Mesenchymal stem cell (in vitro differentiated cells and primary cell): Measurements from ENCODE around the gene RALGPS1.

Source experiments
- DNase-seq: peaks from one replicate; pipeline ENCODE4 v3.0.0-alpha.2; 2013
- H2AFZ ChIP-seq: one replicate; pipeline ENCODE4 v1.6.1; 2013; ENCODE audit warnings: low read depth, mild to moderate bottlenecking, control low read depth, inconsistent platforms, low read length, moderate library complexity
- H2AK5ac ChIP-seq: 2 replicates; pipeline ENCODE4 v1.6.1; 2013; ENCODE audit warnings: low read length, moderate library complexity, mild to moderate bottlenecking, inconsistent platforms; ENCODE audit not compliant: severe bottlenecking
- H2BK120ac ChIP-seq: one replicate; pipeline ENCODE4 v1.6.1; 2013; ENCODE audit warnings: low read depth, mild to moderate bottlenecking, inconsistent platforms, low read length, moderate library complexity
- H2BK12ac ChIP-seq, 2 experiments: one replicate each; pipeline ENCODE4 v1.6.1; 2013; ENCODE audit warnings: inconsistent platforms in 2 of 2, low read length in 2 of 2, mild to moderate bottlenecking in 2 of 2, moderate library complexity in 2 of 2, control low read depth in 1 of 2
- H2BK15ac ChIP-seq: one replicate; pipeline ENCODE4 v1.6.1; 2013; ENCODE audit warnings: mild to moderate bottlenecking, low read depth, inconsistent platforms; ENCODE audit not compliant: poor library complexity, severe bottlenecking
- H2BK5ac ChIP-seq: 2 replicates; pipeline ENCODE4 v1.6.1; 2013; ENCODE audit warnings: low read depth, mild to moderate bottlenecking, low read length, control low read depth, inconsistent platforms; ENCODE audit not compliant: poor library complexity, severe bottlenecking
- H3K14ac ChIP-seq, 2 experiments: one replicate each; pipeline ENCODE4 v1.6.1; 2013; ENCODE audit warnings: inconsistent platforms in 2 of 2, low read length in 2 of 2, control low read depth in 1 of 2, mild to moderate bottlenecking in 1 of 2, moderate library complexity in 1 of 2
- H3K18ac ChIP-seq, 2 experiments: one replicate each; pipeline ENCODE4 v1.6.1; 2013; ENCODE audit warnings: inconsistent platforms in 2 of 2, low read length in 2 of 2, control low read depth in 1 of 2, low read depth in 1 of 2, mild to moderate bottlenecking in 1 of 2
- H3K23ac ChIP-seq, 2 experiments: one replicate each; pipeline ENCODE4 v1.6.1; 2013; ENCODE audit warnings: inconsistent platforms in 2 of 2, low read length in 2 of 2, mild to moderate bottlenecking in 2 of 2, moderate library complexity in 2 of 2, control low read depth in 1 of 2
- H3K27ac ChIP-seq: 2 replicates; pipeline ENCODE4 v1.5.1; 2013; ENCODE audit warnings: mild to moderate bottlenecking, moderate library complexity, low read length, control low read depth, inconsistent platforms; ENCODE audit not compliant: poor library complexity, severe bottlenecking
- H3K27me3 ChIP-seq, 2 experiments: 2 replicates each; pipeline versions ENCODE4 v1.6.1 to v1.7.0; 2013; ENCODE audit warnings: low read length in 2 of 2, mild to moderate bottlenecking in 2 of 2, moderate library complexity in 2 of 2, control low read depth in 1 of 2, inconsistent platforms in 1 of 2; ENCODE audit not compliant: control insufficient read depth in 1 of 2, insufficient read depth in 1 of 2
- H3K36me3 ChIP-seq, 2 experiments: 2 replicates each; pipeline versions ENCODE4 v1.6.1 to v1.7.0; 2013; ENCODE audit warnings: low read length in 2 of 2, control low read depth in 1 of 2, inconsistent platforms in 1 of 2, low read depth in 1 of 2, mild to moderate bottlenecking in 1 of 2; ENCODE audit not compliant: insufficient read depth in 2 of 2, control insufficient read depth in 1 of 2
- H3K4ac ChIP-seq, 2 experiments: one replicate each; pipeline ENCODE4 v1.6.1; 2013; ENCODE audit warnings: inconsistent platforms in 2 of 2, low read length in 2 of 2, mild to moderate bottlenecking in 2 of 2, moderate library complexity in 2 of 2, control low read depth in 1 of 2, low read depth in 1 of 2
- H3K4me1 ChIP-seq: 2 replicates; pipeline ENCODE4 v1.6.1; 2013; ENCODE audit warnings: low read depth, low read length, control low read depth; ENCODE audit not compliant: control insufficient read depth, insufficient read depth
- H3K4me2 ChIP-seq: 2 replicates; pipeline ENCODE4 v1.6.1; 2013; ENCODE audit warnings: low read length, mild to moderate bottlenecking, inconsistent platforms; ENCODE audit not compliant: poor library complexity, severe bottlenecking
- H3K4me3 ChIP-seq, 2 experiments: 2 replicates each; pipeline versions ENCODE4 v1.5.1 to v1.7.0; 2013; ENCODE audit warnings: low read length in 2 of 2, mild to moderate bottlenecking in 2 of 2, control low read depth in 1 of 2, low read depth in 1 of 2; ENCODE audit not compliant: insufficient read depth in 1 of 2
- H3K79me1 ChIP-seq: replicated peaks from 2 replicates; pipeline ENCODE4 v1.6.1; 2013; ENCODE audit warnings: mild to moderate bottlenecking, control low read depth, low read length, inconsistent platforms; ENCODE audit not compliant: poor library complexity, severe bottlenecking
- H3K9ac ChIP-seq: 2 replicates; pipeline ENCODE4 v1.7.0; 2013; ENCODE audit warnings: mild to moderate bottlenecking, low read length, moderate library complexity
- H3K9me3 ChIP-seq: 2 replicates; pipeline ENCODE4 v1.7.0; 2013; ENCODE audit warnings: mild to moderate bottlenecking, low read length; ENCODE audit not compliant: control insufficient read depth
- H4K8ac ChIP-seq: one replicate; pipeline ENCODE4 v1.6.1; 2013; ENCODE audit warnings: inconsistent platforms, mild to moderate bottlenecking, low read length, moderate library complexity
- H4K91ac ChIP-seq: one replicate; pipeline ENCODE4 v1.6.1; 2013; ENCODE audit warnings: mild to moderate bottlenecking, low read length, inconsistent platforms
- WGBS: methylation state at CpG from one replicate; pipeline ENCODE4 v1.1.7; 2013; ENCODE audit warnings: mixed read lengths; 5-methylcytosine and 5-hydroxymethylcytosine counted together

RALGPS1 gene

GRCh38 chr9:127102788-127103187 lies 188.2 kb downstream of the RALGPS1 start:
- Histone ChIP-seq H3K4me3 (no peak overlapping the region), H2BK12ac (no peak overlapping the region), H2BK120ac (no peak overlapping the region), H4K8ac (no peak overlapping the region), H2BK5ac (no peak overlapping the region), H4K91ac (no peak overlapping the region), H3K36me3 (peaks cover 3 to 100% of the 10 kb centered on the region in 2 experiments), H2BK15ac (no peak overlapping the region), H2AK5ac (no peak overlapping the region), H3K4me2 (no peak overlapping the region), H3K27me3 (peaks cover 0 to 10% of the 10 kb centered on the region in 2 experiments), H3K4ac (no peak overlapping the region), H3K4me1 (peaks cover 2% of the 10 kb centered on the region), H3K9me3 (no peaks in the 10 kb centered on the region), H2AFZ (no peak overlapping the region), H3K27ac (no peak overlapping the region), H3K14ac (no peak overlapping the region), H3K9ac (no peak overlapping the region), H3K23ac (no peak overlapping the region), H3K18ac (no peak overlapping the region), H3K79me1 (no peaks in the 10 kb centered on the region)
- WGBS, result 90% methylated on average over 2 of the region's 2 CpGs
- no peak for DNase-seq

DNA sequence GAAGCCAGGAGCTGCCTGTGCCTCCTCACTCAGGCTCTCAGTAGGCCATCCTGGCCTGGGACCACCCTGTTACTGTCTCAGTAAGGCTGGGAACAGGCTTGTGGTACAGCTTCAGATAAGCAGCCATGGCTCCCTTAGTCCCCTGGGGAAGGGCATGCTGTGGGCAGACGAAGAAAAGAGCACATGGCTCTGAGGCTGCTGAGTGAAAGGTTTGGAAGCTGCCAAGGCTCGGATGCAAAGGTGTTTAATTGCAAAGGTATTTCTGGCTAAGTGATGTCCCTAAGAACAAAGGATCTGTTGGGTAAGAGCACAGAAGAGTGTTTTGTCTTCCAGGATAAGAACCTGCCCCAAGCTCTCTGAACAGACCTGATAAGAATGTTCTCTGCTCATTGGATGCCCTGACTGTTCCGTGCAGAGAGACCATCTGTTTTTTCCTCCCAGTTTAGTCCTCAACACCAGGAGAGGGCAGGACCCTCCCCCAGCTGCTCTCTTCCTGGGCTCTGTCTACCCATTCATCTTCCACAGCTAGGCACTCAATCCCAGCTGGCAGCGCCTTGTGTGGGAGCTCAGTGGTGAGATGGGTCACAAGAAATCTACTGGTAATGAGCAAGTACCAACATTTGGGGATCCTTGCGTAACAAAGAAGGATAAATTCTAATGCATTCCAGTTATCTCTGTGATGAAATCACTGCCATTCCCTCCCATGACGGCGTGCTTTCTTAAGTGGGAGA lies 190.2 kb downstream of the RALGPS1 start:
- H3K9ac ChIP-seq, result no peak overlapping the region
- WGBS, result 89% methylated on average over 7 of the region's 7 CpGs
- peaks cover 4 to 98% of the 10 kb centered on the region in 2 experiments for H3K36me3 ChIP-seq
- H3K27ac ChIP-seq, result no peak overlapping the region
- H2BK15ac ChIP-seq, result no peak overlapping the region
- H4K91ac ChIP-seq, result no peak overlapping the region
- H2BK120ac ChIP-seq, result no peak overlapping the region
- no peak overlapping the region for H3K4me2 ChIP-seq
- no peaks in the 10 kb centered on the region for H3K9me3 ChIP-seq
- H2BK5ac ChIP-seq, result no peak overlapping the region
- H3K27me3 ChIP-seq, result peaks cover 0 to 9% of the 10 kb centered on the region in 2 experiments
- H2BK12ac ChIP-seq, result no peak overlapping the region
- H2AFZ ChIP-seq, result no peak overlapping the region
- no peak overlapping the region for H3K4me3 ChIP-seq
- H3K18ac ChIP-seq, result no peak overlapping the region
- no peak overlapping the region for H4K8ac ChIP-seq
- no peak overlapping the region for H3K4ac ChIP-seq
- H3K23ac ChIP-seq, result no peak overlapping the region
- H3K79me1 ChIP-seq, result no peaks in the 10 kb centered on the region
- DNase-seq, result no peak
- H2AK5ac ChIP-seq, result no peak overlapping the region
- H3K4me1 ChIP-seq, result peaks cover 2% of the 10 kb centered on the region
- H3K14ac ChIP-seq, result no peak overlapping the region

DNA sequence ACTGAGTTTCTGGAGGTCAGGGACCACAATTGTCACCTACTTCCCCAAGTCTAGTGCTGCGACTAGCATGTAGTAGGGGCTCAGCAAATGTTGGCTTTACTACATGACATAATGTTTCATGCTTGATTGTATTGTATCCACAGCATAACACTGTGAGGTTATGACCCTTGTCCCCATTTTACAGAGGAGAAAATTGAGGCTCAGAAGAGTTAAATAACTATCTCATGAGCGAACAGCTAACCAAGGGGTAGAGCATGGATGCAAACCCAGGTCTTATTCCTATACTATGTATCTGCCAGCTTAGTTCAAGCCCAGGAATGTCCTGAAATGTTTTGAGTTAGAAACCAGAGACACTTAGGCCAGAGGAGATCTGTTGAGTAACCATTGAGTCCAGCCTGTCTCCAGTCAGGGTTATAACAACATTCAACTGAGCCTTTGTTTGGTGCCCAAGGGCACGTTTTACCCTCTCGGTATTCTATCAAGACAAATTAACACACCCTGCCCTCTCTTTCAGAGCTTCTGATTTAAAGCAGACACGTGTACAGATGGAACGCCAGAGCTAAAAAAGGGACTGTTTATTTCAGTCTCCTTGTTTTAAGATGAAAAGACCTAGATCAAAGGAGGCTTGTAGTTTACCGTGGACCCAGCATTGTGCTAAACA lies 191.4 kb downstream of the RALGPS1 start:
- Histone ChIP-seq H2BK12ac (no peak overlapping the region), H3K23ac (no peak overlapping the region), H2BK120ac (no peak overlapping the region), H3K27ac (no peak overlapping the region), H3K4me1 (peaks cover 2% of the 10 kb centered on the region), H3K36me3 (peaks cover 4 to 88% of the 10 kb centered on the region in 2 experiments), H4K91ac (no peak overlapping the region), H2BK5ac (no peak overlapping the region), H3K79me1 (no peaks in the 10 kb centered on the region), H3K27me3 (peaks cover 0 to 11% of the 10 kb centered on the region in 2 experiments), H3K4me3 (no peak overlapping the region), H2BK15ac (no peak overlapping the region), H3K4me2 (no peak overlapping the region), H2AK5ac (no peak overlapping the region), H4K8ac (no peak overlapping the region), H3K9me3 (no peaks in the 10 kb centered on the region), H3K9ac (no peak overlapping the region), H3K4ac (no peak overlapping the region), H3K18ac (no peak overlapping the region), H3K14ac (no peak overlapping the region), H2AFZ (no peak overlapping the region)
- DNase-seq, result no peak
- 80% methylated on average over 6 of the region's 7 CpGs for WGBS

GRCh38 chr9:127106466-127106855 lies 191.9 kb downstream of the RALGPS1 start:
- no peak overlapping the region for H3K4me3 ChIP-seq
- no peak for DNase-seq
- no peak overlapping the region for H3K14ac ChIP-seq
- H3K4me1 ChIP-seq, result peaks cover 2% of the 10 kb centered on the region
- WGBS, result 87% methylated on average over 4 of the region's 4 CpGs
- no peaks in the 10 kb centered on the region for H3K79me1 ChIP-seq
- no peak overlapping the region for H3K4ac ChIP-seq
- H4K91ac ChIP-seq, result no peak overlapping the region
- H2AK5ac ChIP-seq, result no peak overlapping the region
- peaks cover 0 to 7% of the 10 kb centered on the region in 2 experiments for H3K27me3 ChIP-seq
- no peak overlapping the region for H2BK5ac ChIP-seq
- H2BK12ac ChIP-seq, result no peak overlapping the region
- no peak overlapping the region for H3K9ac ChIP-seq
- no peak overlapping the region for H3K23ac ChIP-seq
- H3K9me3 ChIP-seq, result no peaks in the 10 kb centered on the region
- H3K36me3 ChIP-seq, result peaks cover 4 to 88% of the 10 kb centered on the region in 2 experiments
- no peak overlapping the region for H3K18ac ChIP-seq
- no peak overlapping the region for H2AFZ ChIP-seq
- no peak overlapping the region for H2BK15ac ChIP-seq
- no peak overlapping the region for H2BK120ac ChIP-seq
- no peak overlapping the region for H4K8ac ChIP-seq
- no peak overlapping the region for H3K27ac ChIP-seq
- H3K4me2 ChIP-seq, result no peak overlapping the region
